Brain microvascular endothelial cell (primary cell): ENCODE results near the gene SERTAD4.

Source experiments
- DNase-seq: peaks from one replicate; pipeline ENCODE4 v3.0.0-alpha.2; 2020
- H3K27ac ChIP-seq: fragments of 250-450 bp; sonication (Bioruptor Pico); 2 replicates; pipeline ENCODE4 v1.5.1; 2020; ENCODE audit warnings: mild to moderate bottlenecking, moderate library complexity
- H3K27me3 ChIP-seq: fragments of 250-450 bp; sonication (Bioruptor Pico); replicated peaks from 2 replicates; pipeline ENCODE4 v1.5.1; 2020; ENCODE audit warnings: mild to moderate bottlenecking
- H3K36me3 ChIP-seq: fragments of 250-450 bp; sonication (Bioruptor Pico); replicated peaks from 2 replicates; pipeline ENCODE4 v1.5.1; 2020; ENCODE audit warnings: mild to moderate bottlenecking
- H3K4me3 ChIP-seq: 2 replicates; pipeline ENCODE4 v1.5.1; 2011; ENCODE audit warnings: low read depth, mild to moderate bottlenecking, control low read depth, low read length, moderate library complexity
- in situ Hi-C: cut with HindIII; loops from 2 replicates; pipeline ENCODE4 v1.10.0; 2017; ENCODE audit warnings: low sequenced_read_pairs, low pct_ligation_motif_present
- TF ChIP-seq, protein P1 (sequence below): IDR thresholded peaks from 2 replicates; pipeline ENCODE4 v1.5.1; 2011; ENCODE audit warnings: low read depth, mild to moderate bottlenecking, moderate library complexity, low read length, control low read depth, inconsistent platforms; ENCODE audit errors: missing control alignments

Gene SERTAD4

DNA sequence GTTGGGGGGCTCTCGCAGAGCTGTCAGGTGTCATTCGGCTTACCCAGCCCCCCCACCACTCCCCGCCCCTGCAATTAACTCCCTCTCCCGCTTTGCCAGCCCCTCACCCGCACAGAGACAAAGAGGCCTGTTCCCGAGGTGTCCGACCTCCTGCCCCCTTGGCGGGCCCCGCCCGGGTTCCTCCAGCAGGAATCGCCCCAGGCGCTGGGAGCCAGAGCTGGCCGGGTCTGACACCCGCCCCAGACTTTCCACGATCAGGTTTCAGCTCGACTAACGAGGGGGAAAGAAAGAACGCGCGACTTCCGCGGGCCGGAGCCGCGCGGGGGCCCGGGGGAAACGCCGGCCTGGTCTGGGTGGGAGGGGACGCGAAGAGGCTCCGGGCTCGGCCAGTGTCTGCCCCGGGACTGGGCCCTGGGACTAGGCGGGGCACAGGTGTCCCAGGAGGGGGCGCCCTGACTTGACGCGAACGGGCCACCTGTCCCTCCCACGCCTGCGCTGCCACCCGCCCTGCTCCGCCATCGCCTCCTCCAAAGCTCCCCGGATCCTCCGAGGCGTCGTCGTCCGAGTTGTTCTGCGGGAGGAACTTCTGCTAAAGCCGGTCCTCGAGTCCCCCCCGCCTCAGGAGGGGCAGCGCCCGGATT is 59.8 kb downstream of the SERTAD4 start:
- Histone ChIP-seq H3K27ac (no peak overlapping the region), H3K27me3 (peaks cover 19% of the 10 kb centered on the region), H3K36me3 (no peaks in the 10 kb centered on the region), H3K4me3 (peak overlapping the region; percentile 49)
- TF ChIP-seq, protein P1, sequence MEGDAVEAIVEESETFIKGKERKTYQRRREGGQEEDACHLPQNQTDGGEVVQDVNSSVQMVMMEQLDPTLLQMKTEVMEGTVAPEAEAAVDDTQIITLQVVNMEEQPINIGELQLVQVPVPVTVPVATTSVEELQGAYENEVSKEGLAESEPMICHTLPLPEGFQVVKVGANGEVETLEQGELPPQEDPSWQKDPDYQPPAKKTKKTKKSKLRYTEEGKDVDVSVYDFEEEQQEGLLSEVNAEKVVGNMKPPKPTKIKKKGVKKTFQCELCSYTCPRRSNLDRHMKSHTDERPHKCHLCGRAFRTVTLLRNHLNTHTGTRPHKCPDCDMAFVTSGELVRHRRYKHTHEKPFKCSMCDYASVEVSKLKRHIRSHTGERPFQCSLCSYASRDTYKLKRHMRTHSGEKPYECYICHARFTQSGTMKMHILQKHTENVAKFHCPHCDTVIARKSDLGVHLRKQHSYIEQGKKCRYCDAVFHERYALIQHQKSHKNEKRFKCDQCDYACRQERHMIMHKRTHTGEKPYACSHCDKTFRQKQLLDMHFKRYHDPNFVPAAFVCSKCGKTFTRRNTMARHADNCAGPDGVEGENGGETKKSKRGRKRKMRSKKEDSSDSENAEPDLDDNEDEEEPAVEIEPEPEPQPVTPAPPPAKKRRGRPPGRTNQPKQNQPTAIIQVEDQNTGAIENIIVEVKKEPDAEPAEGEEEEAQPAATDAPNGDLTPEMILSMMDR: peak; percentile 37
- in situ Hi-C loops: no loop called here
- no peak for DNase-seq

DNA sequence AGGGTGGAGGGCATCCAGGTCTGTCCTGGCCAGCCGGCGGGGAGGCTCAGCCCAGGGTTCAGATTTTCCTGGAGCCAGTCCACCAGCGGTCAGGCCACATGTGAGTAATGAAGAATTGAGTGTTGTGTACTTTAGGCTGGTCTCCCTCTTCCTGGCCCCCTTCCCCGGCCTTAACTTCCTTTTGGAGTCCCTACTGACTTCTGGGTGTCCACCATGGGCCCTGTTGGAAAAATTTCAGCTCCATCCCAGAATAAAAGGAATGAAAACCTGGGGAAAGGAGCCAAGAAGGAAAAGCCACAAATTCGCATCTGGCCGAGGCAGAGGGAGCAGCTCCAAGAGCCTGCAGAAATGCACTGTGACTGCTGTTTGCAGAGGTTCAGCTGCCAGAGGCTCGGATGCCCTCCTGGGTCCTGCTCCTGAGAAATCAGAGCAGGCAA is 60.6 kb downstream of the SERTAD4 start:
- Histone ChIP-seq H3K27ac (no peak overlapping the region), H3K27me3 (peaks cover 19% of the 10 kb centered on the region), H3K4me3 (no peak overlapping the region), H3K36me3 (no peaks in the 10 kb centered on the region)
- DNase-seq: peak; percentile 4
- TF ChIP-seq, protein P1: no peak
- in situ Hi-C loops: no loop called here

GRCh38 chr1:210294999-210295745 is 62.6 kb downstream of the SERTAD4 start:
- in situ Hi-C loops: no loop called here
- Histone ChIP-seq H3K4me3 (no peak overlapping the region), H3K36me3 (no peaks in the 10 kb centered on the region), H3K27me3 (peaks cover 23% of the 10 kb centered on the region), H3K27ac (no peak overlapping the region)
- TF ChIP-seq, protein P1: no peak
- peak; percentile 29 for DNase-seq
